Skeletal muscle tissue (tissue), 4 donors: Measurements from ENCODE around the gene VWF. TPM values are rescaled to one million over a fixed set of nuclear protein-coding genes. Genes with fewer than 3 reads are reported as not detected.

ENCODE experiments used
- H3K27ac ChIP-seq: one replicate; pipeline ENCODE4 v1.7.0; 2013; ENCODE audit warnings: mild to moderate bottlenecking, low read depth, low read length, inconsistent platforms
- H3K27me3 ChIP-seq, 3 donors: one replicate each; pipeline ENCODE4 v1.7.0; 2013; ENCODE audit warnings: low read length in 3 of 3; ENCODE audit not compliant: control insufficient read depth in 3 of 3, insufficient read depth in 3 of 3
- H3K36me3 ChIP-seq, 3 donors: one replicate each; pipeline ENCODE4 v1.7.0; 2013; ENCODE audit warnings: low read length in 3 of 3; ENCODE audit not compliant: control insufficient read depth in 3 of 3, insufficient read depth in 3 of 3
- H3K4me1 ChIP-seq, 3 donors: one replicate each; pipeline ENCODE4 v1.7.0; 2013; ENCODE audit warnings: low read length in 3 of 3, mild to moderate bottlenecking in 3 of 3; ENCODE audit not compliant: control insufficient read depth in 3 of 3, insufficient read depth in 3 of 3
- H3K4me3 ChIP-seq, 3 donors: one replicate each; pipeline ENCODE4 v1.7.0; 2013; ENCODE audit warnings: low read length in 3 of 3
- H3K9ac ChIP-seq, 3 donors: one replicate each; pipeline ENCODE4 v1.7.0; 2013; ENCODE audit warnings: low read length in 3 of 3, mild to moderate bottlenecking in 3 of 3, moderate library complexity in 2 of 3, low read depth in 1 of 3
- H3K9me3 ChIP-seq, 3 donors: one replicate each; pipeline ENCODE4 v1.7.0; 2013; ENCODE audit warnings: low read length in 3 of 3; ENCODE audit not compliant: control insufficient read depth in 3 of 3
- total RNA-seq: library from RNA; depleted of rRNA; stranded (reverse); fragments of >200 nt; gene quantifications from one replicate; pipeline ENCODE4 v1.2.3, GENCODE V29; 2014
- donor health status: Osteomylitis.

Gene VWF
- total RNA-seq, 1 donor from 2014 or later, result 58.5 TPM

DNA sequence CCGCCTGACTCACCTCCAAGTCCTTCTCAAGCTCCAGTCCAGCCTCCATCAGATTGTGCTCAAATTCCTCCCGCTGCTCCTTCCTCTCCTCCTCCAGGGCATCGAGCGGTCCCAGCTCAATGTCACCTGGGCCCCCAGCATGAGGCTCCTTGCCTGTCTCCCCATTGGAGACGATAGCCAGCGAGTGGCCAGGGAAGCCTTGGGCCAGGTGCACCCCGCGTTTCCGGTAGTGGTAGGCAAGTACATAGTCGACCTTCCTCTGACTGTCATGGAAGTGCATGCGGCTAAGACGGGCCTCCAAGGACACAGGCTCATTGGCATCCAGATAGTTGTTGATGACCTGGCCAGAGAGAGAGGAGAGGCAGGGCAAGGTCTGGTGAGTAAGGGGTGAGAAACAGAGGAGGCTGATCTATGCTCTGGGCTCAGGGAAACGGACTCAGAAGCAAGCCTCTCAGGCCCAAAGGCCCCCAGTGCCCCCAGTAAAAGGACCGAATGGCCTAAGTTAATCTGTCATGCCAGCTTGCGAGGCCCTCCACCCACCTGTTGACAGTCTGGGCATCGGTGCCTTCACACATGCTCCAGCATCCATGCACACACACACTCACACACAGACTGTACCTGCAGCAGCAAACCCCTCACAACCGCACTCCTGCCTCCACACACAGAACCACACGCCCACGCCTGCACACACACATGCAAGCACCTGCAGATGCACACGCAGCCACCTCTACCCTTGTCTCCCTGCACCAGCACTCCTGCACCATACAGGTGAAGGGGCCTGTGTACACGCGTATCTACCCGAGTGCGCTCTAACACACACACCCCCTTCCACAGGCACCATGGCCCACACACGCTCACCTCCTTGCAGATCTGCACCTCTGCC, 203.2 kb downstream of the VWF start:
- no peaks in the 10 kb centered on the region for H3K36me3 ChIP-seq
- H3K4me1 ChIP-seq, result no peaks in the 10 kb centered on the region
- H3K9ac ChIP-seq, result no peak overlapping the region
- H3K9me3 ChIP-seq, result no peaks in the 10 kb centered on the region
- peaks cover 7 to 12% (median 7%) of the 10 kb centered on the region in 3 donors for H3K27me3 ChIP-seq
- no peak overlapping the region for H3K27ac ChIP-seq
- H3K4me3 ChIP-seq, result no peak overlapping the region

DNA sequence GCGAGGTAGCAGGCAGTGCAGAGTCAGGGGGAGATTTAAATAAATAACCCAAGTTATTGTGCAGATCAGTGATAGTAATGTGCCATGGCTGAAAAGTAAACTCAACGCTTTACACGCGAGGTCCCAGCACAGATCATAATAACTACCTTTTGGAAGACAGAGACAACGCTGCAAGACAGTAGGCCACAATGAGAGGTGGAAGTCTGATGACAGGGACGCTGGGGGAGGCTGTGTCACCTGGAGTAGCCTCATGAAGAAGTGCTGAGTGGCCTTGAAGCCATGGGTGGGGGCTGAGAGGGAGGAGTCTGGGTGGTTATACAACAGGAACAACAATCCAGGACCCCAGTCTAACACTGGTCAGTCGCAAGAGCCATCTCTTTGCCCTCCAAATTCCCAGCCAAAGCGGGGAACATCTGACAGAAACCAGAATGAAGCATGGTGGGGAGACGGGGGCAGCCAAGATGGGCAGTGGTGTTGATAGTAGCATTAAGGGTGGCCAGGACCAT, 207.6 kb downstream of the VWF start:
- peaks cover 0 to 8% (median 3%) of the 10 kb centered on the region in 3 donors for H3K27me3 ChIP-seq
- H3K9ac ChIP-seq, result no peak overlapping the region
- no peaks in the 10 kb centered on the region for H3K4me1 ChIP-seq
- no peak overlapping the region for H3K27ac ChIP-seq
- no peaks in the 10 kb centered on the region for H3K9me3 ChIP-seq
- H3K36me3 ChIP-seq, result no peaks in the 10 kb centered on the region
- no peak overlapping the region for H3K4me3 ChIP-seq

DNA sequence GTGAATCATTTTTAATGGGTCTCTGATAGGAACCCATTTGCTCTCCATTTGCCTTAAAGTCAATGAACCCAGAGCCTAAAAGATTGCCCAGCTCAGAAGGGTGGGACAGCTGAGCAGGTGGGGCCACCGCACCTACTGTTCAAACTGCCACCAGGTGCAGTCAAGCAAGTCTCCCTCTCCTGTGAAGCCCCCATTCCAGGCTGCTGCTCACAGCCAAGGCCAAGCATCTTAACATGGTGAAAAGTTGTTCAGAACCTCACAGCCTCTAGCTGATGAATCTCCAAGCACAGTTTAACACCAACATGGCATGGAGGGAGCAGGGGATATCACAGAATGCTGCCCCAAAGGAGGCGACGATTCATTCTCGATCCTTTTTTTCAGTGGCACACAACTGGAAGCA, 209.0 kb downstream of the VWF start:
- H3K4me1 ChIP-seq, result no peaks in the 10 kb centered on the region
- no peaks in the 10 kb centered on the region for H3K36me3 ChIP-seq
- H3K9me3 ChIP-seq, result no peaks in the 10 kb centered on the region
- no peak overlapping the region for H3K27ac ChIP-seq
- peaks cover 0 to 19% (median 0%) of the 10 kb centered on the region in 3 donors for H3K27me3 ChIP-seq
- no peak overlapping the region for H3K9ac ChIP-seq
- no peak overlapping the region for H3K4me3 ChIP-seq

DNA sequence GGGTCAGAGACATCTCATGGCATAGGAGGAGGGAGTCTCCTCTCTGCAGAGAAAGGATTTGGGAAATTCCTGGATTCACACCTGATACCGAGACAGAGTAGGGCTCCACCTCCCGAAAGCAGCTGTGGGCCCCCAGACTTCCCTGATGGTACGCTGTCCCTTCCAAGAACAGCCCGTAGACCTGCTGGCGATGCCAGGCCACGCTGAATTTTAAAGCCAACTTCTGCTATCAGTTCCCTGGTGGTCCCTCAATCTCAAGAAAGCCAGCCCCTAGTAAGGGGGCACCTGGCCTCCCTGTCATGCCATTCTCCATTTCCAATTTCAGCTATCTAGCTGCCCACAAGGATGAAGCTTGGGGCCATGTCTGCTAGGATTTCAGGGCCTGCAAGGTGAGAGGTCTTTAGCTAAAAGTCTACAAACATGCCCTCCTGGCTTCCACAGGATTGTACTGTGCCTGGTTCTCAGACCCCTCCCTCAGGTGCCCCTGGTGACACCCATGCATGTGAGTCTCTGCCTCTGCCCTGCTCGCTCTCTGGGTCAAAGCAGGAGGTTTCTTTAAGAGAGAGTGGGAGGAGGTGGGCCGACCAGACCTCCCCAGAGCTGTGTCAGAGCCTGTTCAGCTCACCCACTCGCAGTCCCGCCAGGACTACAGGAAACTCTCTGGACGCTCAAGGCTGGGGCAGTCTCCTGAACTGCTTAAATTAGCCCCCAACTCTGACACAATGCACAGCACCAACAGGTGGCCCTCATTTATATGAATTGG, 209.9 kb downstream of the VWF start:
- Histone ChIP-seq H3K4me1 (no peaks in the 10 kb centered on the region), H3K36me3 (no peaks in the 10 kb centered on the region), H3K4me3 (no peak overlapping the region), H3K9ac (no peak overlapping the region), H3K27me3 (peaks cover 0 to 21% (median 1%) of the 10 kb centered on the region in 3 donors), H3K27ac (no peak overlapping the region), H3K9me3 (no peaks in the 10 kb centered on the region)

DNA sequence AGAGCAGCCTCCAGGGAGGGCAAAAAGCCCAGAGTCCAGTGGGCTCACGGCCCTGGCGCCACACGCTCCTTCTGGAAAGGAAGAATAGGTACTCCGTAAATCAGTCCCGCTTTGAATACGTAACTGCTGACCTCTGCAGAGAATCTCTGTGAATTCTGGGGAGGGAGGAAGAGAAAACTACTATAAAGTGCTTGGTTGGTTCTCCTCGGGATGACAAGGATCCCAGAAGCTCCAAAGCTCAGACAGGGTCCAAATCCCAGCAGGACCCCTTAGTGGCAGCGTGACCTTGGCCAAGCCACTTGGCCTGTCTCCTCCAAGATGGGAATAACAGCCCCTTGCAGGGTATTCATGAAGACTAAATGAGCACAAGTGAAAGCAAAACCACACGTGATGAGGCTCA, 211.1 kb downstream of the VWF start:
- Histone ChIP-seq H3K4me3 (no peak overlapping the region), H3K9ac (no peak overlapping the region), H3K27ac (no peak overlapping the region), H3K4me1 (no peaks in the 10 kb centered on the region), H3K9me3 (peaks cover 0 to 2% (median 0%) of the 10 kb centered on the region in 3 donors), H3K27me3 (peaks cover 0 to 25% (median 4%) of the 10 kb centered on the region in 3 donors), H3K36me3 (no peaks in the 10 kb centered on the region)

DNA sequence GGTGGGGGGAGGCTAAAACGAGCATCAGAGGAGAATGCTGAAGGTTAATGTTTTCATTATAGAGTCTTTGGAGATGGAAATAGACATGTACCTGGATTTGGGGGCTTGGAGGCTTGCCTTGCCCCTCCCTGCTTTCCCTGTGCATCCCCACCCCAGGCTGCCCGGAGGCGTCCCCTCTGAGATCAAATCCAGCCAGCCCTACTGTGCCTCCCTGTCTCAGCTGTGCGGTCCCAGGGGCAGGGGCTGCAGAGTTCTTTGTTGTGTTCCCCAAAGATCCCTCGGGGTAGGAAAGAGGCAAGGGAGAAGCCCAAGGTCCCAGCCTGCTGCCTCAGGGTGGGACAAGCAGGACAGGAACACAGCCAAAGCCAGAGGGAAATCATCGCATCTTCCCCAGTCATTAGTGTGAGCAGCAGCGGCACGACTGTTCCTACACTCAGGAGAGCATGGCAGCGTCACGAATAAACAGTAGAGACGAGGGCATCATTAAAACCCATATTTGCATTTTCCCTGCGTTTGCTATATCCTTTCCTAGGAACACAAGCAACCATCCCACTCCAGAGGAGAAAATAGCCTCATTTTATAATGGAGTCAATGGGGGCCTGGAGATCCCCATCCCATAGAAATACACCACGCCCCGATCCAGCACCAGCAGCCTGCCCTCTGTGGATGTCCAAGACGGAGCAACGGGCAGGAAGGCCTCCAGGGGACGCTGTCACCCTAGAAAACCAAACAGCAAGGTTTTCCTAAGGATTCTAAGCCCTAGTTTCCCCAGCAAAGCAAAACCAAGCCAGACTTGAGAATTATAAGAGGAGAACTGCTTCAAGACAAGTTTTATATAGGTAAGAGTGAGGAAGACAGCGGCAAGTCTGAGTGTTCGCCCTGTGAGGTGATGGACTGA, 211.8 kb downstream of the VWF start:
- H3K4me1 ChIP-seq, result no peaks in the 10 kb centered on the region
- no peak overlapping the region for H3K9ac ChIP-seq
- peaks cover 0 to 3% (median 0%) of the 10 kb centered on the region in 3 donors for H3K9me3 ChIP-seq
- no peaks in the 10 kb centered on the region for H3K36me3 ChIP-seq
- H3K27me3 ChIP-seq, result peaks cover 0 to 25% (median 4%) of the 10 kb centered on the region in 3 donors
- no peak overlapping the region for H3K4me3 ChIP-seq
- no peak overlapping the region for H3K27ac ChIP-seq

DNA sequence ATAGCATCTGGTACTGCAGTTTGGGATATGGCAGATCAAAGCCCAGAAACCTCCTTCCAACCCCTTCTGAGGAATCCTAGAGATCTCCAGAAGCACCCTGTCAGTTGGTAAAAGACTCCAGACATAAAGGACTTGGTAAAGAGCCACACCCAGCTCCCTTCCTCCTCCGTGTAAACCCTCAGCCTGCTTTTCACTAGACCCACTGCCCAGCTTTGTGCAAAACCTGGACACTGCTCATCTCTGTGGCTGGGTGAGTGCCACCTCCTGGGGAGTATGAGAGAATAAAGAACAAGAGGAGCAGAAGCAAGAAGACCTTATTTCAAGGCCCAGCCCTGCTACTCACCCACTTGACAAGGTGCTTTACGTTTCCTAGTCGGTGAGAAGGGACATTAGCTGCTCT, 212.5 kb downstream of the VWF start:
- Histone ChIP-seq H3K27me3 (peaks cover 0 to 25% (median 4%) of the 10 kb centered on the region in 3 donors), H3K9ac (no peak overlapping the region), H3K4me3 (no peak overlapping the region), H3K27ac (no peak overlapping the region), H3K36me3 (no peaks in the 10 kb centered on the region), H3K4me1 (no peaks in the 10 kb centered on the region), H3K9me3 (peaks cover 0 to 3% (median 0%) of the 10 kb centered on the region in 3 donors)

DNA sequence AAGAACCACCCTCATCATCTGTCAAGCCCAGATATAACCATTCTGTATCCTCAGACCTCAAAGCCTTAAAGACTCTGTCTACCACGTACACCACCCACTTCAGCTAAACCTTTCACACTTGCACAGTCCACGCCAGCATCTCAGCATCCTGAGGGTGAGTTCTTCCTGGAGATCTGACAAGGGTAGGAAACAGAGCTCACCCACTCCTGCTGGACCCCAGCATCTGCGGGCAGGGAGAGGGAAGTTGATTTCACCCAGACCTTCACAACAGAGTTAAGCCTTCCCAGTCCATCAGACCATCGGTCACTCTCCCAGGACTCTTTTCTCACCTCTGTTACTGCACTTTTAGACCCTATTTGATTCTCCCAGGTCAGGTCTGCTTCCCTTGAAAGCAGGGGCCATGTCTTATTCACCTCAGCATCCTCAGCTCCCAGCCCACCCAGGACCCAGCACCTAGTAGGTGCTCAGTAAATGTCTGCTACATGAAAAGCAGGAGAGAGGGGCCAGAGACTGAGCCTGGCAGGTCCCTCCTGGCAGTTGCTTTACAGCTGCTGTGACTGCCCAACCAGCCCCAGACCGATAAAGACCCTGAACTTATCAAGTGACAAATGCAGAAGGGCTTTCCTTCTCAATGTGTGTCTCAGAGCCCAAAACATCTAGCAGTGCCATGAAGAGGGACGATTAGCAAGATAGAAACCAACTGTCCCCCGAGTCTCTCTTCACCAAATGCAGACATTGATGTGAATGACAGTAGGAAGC, 213.5 kb downstream of the VWF start:
- Histone ChIP-seq H3K9me3 (peaks cover 0 to 3% (median 0%) of the 10 kb centered on the region in 3 donors), H3K9ac (no peak overlapping the region), H3K27ac (no peak overlapping the region), H3K36me3 (no peaks in the 10 kb centered on the region), H3K27me3 (peaks cover 0 to 25% (median 4%) of the 10 kb centered on the region in 3 donors), H3K4me1 (no peaks in the 10 kb centered on the region), H3K4me3 (no peak overlapping the region)

DNA sequence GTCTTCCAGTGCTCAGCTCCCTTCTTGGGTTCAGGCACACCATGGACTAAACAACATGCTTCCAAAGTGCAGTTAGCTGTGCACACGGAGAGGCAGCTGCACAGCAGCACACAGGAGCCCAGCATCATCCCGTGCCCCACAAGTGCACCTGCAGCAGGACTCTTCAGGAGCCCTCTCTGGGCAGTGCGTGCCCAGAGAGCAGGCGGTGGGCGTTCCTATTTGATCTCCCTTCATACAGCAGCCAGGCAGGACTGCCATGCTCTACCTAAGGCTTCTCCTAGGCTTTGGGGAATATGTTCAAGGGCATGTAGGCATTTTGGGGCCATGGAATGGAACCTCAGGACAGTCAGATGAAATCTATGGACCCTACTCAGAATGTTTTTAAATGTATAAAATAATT, 214.9 kb downstream of the VWF start:
- Histone ChIP-seq H3K9me3 (peaks cover 0 to 3% (median 0%) of the 10 kb centered on the region in 3 donors), H3K4me1 (no peaks in the 10 kb centered on the region), H3K27me3 (peaks cover 0 to 25% (median 5%) of the 10 kb centered on the region in 3 donors), H3K27ac (no peak overlapping the region), H3K4me3 (no peak overlapping the region), H3K36me3 (no peaks in the 10 kb centered on the region), H3K9ac (no peak overlapping the region)
